ENCODE data around the gene RABGGTB. TPM values are rescaled to one million over a fixed set of nuclear protein-coding genes. Genes with fewer than 3 reads are reported as not detected.

The RABGGTB gene
- total RNA-seq, result 20.0 and 32.4 TPM in 2 replicates

GRCh38 chr1:75785983-75786853, at the start of gene RABGGTB:
Gene RABGGTB (plus strand): TSS chr1:75786256. CDS start chr1:75786272, 16 bp downstream.

GRCh38 chr1:75796376-75797272, 10.6 kb downstream of the RABGGTB start, which contains the start of gene MSH4:
Gene MSH4 (plus strand): TSS chr1:75796882. CDS start chr1:75796986, 104 bp downstream.

Other genes with a start within 250 kb of the RABGGTB start
- 0.25 and 0.44 TPM in 2 replicates for gene SLC44A5, start 175.1 kb upstream of the RABGGTB start, total RNA-seq
- gene ACADM, start 61.5 kb upstream of the RABGGTB start, total RNA-seq, result 16.5 and 28.3 TPM in 2 replicates
- gene MSH4, start 10.6 kb downstream of the RABGGTB start, total RNA-seq, result 0.12 TPM in 1 of 2 replicates, not detected in the other
- not detected in 2 replicates for gene ASB17, start 146.1 kb downstream of the RABGGTB start, total RNA-seq